NCI-H2196 treated with DMSO at 0.1 percent for 48 hours (cell line): ENCODE data around the gene AFF2.

ENCODE experiments used
- DNase-seq: peaks from one replicate; lab custom pipeline; 2025; ENCODE audit not compliant: unreplicated experiment; lab: John Stamatoyannopoulos, UW

Gene AFF2

GRCh38 chrX:148500423-148501385 is at the start of gene AFF2:
Gene AFF2 (plus strand): TSS chrX:148500617. CDS start chrX:148501098, 481 bp downstream.
- no peak for DNase-seq

- no peak for DNase-seq
These were observed 43.1 kb upstream of the AFF2 start for GRCh38 chrX:148457279-148457678.

- no peak for DNase-seq
These were observed 41.1 kb upstream of the AFF2 start for GRCh38 chrX:148459343-148459742.

- DNase-seq, result no peak
These were observed 34.1 kb upstream of the AFF2 start for GRCh38 chrX:148466292-148466691.

- no peak for DNase-seq
These were observed 30.1 kb upstream of the AFF2 start for GRCh38 chrX:148470324-148470723.

GRCh38 chrX:148474030-148474429 is 26.4 kb upstream of the AFF2 start:
- no peak for DNase-seq

GRCh38 chrX:148492057-148492456 is 8.4 kb upstream of the AFF2 start:
- no peak for DNase-seq

GRCh38 chrX:148495176-148495575 is 5.2 kb upstream of the AFF2 start:
- no peak for DNase-seq

- no peak for DNase-seq
These were observed 2.4 kb upstream of the AFF2 start for GRCh38 chrX:148498067-148498466.

- DNase-seq, result no peak
These were observed 587 bp upstream of the AFF2 start for GRCh38 chrX:148499638-148500422.

GRCh38 chrX:148501386-148502066 is 1.1 kb downstream of the AFF2 start:
- no peak for DNase-seq

- DNase-seq, result no peak
These were observed 4.1 kb downstream of the AFF2 start for GRCh38 chrX:148504506-148504905.

- DNase-seq, result no peak
These were observed 7.0 kb downstream of the AFF2 start for GRCh38 chrX:148507418-148507817.

- DNase-seq, result no peak
These were observed 12.0 kb downstream of the AFF2 start for GRCh38 chrX:148512453-148512852.

- DNase-seq, result no peak
These were observed 13.2 kb downstream of the AFF2 start for GRCh38 chrX:148513661-148514060.

- DNase-seq, result no peak
These were observed 16.8 kb downstream of the AFF2 start for GRCh38 chrX:148517176-148517575.

GRCh38 chrX:148522006-148522405 is 21.6 kb downstream of the AFF2 start:
- no peak for DNase-seq

- DNase-seq, result no peak
These were observed 23.1 kb downstream of the AFF2 start for GRCh38 chrX:148523303-148524080.

GRCh38 chrX:148530464-148531077 is 30.2 kb downstream of the AFF2 start:
- DNase-seq, result no peak

- no peak for DNase-seq
These were observed 33.9 kb downstream of the AFF2 start for GRCh38 chrX:148534291-148534690.
